Dermis blood vessel endothelial cell (primary cell): Measurements from ENCODE around the gene FBN1. TPM values are rescaled to one million over a fixed set of nuclear protein-coding genes. Genes with fewer than 3 reads are reported as not detected.

ENCODE experiments used
- DNase-seq: peaks from one replicate; pipeline ENCODE4 v3.0.0; 2010
- total RNA-seq: library from RNA; depleted of rRNA; stranded (reverse); fragments of >200 nt; gene quantifications from 2 replicates; pipeline ENCODE4 v1.2.3, GENCODE V29; 2014

FBN1 gene
- total RNA-seq, 1 donor from 2014 or later, result 122 TPM

GRCh38 chr15:48650931-48651330, 5.4 kb upstream of the FBN1 start:
- no peak for DNase-seq

GRCh38 chr15:48647962-48648361, 2.5 kb upstream of the FBN1 start:
- DNase-seq, result peak; percentile 37

GRCh38 chr15:48646331-48646730, 822 bp upstream of the FBN1 start:
- DNase-seq, result no peak

DNA sequence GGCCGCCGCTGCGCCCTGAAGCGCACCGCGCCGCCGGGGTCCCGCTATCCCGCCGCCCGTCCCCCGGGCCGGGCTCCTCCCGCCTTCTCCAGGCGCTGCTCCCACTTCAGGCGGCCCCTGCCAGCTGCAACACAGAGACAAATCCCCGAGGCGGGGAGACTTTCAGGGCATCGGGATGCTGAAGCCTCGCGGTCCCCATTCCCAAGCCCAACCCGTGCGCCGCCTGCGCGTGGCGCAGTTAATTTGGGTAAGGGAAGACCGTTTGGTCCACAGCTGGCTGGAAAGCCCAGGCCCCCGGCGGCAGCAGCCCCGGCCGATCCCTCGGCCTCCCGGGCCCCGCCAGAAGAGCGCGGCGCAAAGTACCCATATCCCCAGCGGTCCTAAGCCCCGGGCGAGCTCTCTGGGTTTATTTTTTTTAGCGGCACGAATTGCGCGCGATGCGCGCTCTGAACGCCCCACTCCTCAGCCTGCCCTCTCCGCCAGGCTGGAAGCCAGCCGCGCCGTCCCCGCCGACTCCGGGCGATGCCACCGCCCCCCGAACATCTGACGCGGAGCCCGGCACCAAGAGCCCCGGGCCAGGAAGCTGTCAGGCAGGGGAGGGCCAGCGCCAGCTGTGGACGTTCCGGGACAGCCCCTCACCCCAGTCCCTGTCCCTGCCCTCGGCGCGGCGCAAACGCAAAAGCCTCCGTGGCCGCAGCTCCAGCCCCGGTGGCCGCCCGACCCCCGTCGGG, 517 bp downstream of the FBN1 start:
- DNase-seq, result peak; percentile 70

- DNase-seq, result peak; percentile 52
Observed at GRCh38 chr15:48644467-48644826, 1.1 kb downstream of the FBN1 start.

DNA sequence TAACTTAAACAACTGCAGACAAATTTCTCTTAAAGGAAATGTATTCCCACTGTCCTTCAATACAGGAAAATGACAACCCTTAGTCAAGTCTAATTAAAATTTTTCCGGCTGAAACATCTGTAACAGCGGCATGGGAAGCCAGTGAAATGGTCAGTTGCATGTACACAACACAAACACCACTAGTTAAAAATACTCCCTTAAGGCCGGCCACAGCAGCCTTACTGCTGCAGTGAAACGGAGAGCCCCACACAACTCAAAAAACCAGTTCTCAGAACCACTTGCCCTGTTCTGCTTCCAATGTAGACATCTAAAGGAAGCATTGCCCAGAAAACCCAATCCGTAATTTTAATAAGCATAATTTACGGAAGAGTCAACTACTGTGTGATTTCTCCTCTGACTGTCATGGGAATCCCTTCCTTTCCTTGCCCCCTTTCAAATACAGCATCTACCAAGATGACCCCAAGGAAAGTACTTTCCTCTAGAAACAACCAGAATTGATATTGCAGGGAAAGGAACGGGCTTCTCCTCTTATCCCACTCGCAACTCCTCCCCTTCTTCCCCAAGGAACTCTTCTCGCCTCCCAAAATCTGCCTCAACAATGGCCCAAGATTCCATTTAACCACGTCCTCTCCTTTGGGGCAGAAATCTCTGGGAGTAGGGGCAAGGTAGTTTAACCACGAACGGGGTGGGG, 1.6 kb downstream of the FBN1 start:
- peak; percentile 39 for DNase-seq

DNA sequence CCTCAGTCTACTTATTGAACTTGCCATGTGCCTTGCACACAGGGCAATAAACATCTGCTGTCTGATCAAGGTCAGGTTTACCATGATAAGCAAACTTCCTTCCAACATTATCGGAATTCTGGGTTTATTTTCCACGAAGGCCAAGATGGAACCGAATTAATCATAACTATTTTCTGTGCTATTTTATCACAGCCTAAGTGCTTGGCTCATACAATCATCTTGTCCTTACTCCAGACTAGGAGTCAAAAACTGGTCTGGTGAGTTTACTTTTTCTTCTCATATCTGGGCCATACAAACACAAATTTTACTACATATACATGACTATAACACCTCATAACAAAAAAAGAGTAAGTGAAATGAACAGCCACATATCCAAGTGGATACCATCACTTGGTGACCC, 2.3 kb downstream of the FBN1 start:
- DNase-seq, result peak; percentile 32

GRCh38 chr15:48642795-48643194, 2.7 kb downstream of the FBN1 start:
- peak; percentile 28 for DNase-seq

- peak; percentile 73 for DNase-seq
Observed at GRCh38 chr15:48641416-48641815, 4.1 kb downstream of the FBN1 start.

DNA sequence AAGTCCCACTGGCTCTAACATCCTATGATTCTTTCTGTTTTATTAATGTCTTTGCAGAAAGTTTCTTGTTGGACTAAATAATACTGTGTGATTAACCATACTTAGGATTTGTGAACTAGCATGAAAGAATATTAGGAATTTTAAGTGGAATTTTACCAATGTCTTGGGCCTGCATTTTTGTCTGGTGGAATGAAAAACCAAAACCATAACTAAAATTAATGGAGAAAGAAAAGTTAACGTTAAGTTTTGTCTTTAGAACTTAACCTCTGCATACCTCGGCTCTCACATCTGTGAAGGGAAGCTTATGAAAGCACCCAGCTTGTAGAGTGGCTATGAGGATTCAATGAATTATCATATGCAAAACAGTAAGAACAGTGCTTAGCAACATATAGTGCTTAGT, 6.5 kb downstream of the FBN1 start:
- DNase-seq, result no peak

- DNase-seq, result no peak
Observed at GRCh38 chr15:48637639-48638038, 7.9 kb downstream of the FBN1 start.

DNA sequence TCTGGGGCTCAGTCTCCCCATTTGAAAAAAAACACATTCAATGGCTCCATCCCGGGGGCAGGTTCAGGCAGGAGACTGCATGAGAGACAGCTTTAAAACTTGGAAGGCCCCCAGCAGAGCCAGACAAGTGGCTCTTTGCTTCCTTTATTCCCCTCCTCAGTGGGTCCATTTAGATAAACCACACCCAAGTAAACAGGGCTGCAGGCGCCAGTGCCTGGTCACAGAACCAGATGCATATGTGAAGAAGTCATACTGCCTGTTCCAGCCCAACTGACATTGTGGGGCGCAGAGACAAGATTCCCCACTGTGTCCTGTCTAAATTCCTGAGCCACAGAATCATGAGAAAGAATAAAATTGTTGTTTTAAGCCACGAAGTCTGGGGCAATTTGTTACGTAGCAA, 9.0 kb downstream of the FBN1 start:
- no peak for DNase-seq

DNA sequence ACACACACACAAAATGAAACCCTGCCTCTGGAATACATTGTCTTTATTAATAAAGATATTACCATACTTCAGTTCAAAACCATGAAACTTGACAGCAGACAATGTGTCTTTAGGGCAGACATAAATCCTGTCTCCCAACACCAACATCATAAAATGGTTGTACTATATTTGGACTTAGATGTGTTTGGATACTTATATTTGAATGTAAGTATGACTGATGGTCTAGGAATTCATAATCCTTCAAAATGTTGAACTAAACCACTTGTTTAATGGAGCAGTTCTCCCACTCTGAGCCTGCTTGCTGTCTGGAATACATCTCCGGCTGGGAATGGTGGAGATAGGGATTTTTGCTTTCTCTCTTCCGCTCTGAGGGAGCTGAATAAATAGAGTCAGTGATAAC, 10.6 kb downstream of the FBN1 start:
- no peak for DNase-seq

DNA sequence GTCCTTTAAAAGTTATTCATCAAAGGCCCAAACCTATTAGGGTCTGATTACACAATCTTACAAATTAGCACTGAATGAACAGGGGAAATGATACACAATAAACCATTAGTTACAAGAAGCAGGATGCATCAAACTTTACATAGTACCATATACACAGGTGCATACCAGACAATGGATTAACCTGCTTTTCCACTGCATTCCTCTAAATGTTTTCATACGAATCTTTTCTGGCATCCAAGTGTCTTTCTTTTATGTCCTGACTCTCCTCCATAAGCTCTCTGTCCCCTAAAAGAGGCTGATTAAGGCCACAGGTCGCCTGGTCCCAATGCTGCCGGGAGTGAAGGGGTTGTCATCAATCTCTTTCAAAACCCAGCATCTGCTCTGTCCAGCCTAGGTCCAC, 11.4 kb downstream of the FBN1 start:
- DNase-seq, result no peak

DNA sequence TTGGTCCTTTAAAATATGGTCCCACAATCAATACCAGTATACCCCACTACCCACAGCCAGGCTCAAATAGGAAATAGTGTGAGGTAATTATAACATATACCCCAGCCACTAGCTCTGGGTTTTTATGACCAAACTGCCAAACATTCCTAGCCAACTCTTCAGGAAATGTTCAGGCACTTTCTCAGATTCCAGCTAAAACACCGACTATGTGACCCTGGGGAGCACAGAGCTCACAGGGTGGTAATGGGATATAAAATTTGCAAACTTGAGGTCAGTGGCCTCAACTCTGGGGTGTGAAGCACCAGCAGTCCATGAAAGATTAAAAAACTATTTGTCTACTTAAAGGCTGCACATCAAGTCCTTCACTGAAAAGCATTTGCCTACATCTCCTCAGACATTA, 12.9 kb downstream of the FBN1 start:
- DNase-seq, result peak; percentile 35

GRCh38 chr15:48631176-48631770, 14.2 kb downstream of the FBN1 start:
- peak; percentile 40 for DNase-seq

DNA sequence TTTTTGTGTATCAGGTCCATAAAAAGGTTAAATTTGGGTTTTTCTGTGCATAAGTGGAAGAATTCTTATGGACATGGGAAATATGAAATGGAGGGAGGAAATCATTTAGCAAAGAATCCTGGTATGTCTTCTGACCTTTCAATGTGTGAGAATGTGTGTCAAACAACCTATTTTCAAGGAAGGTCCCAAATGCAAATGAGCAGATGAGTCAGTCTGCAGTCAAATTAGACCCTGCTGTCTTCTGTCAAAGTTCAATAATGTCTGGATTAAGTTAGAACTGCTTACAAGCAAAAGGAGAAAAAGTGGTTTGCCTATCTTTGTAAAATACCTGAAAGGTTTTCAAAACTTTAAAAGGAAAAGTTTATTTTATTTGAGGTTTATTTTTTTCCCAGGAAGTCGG, 15.3 kb downstream of the FBN1 start:
- DNase-seq, result no peak

DNA sequence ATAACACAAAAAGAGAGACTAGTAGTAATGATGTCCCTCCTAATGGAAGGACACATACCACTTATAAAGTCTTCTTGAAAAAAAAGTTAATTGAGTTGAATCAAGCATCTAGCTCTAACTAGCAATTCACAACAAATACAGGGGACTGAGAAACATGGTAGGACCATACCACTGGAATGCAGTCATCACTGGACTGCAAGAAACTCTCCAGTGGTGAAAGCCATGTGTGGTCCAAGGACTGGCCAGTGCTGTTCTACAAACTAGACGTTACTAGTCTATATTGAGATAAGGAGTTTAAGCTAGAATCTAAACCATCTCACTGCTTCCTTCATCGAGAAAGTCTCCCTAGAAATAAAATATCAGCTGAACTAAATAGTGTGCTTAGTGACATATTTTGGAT, 16.7 kb downstream of the FBN1 start:
- no peak for DNase-seq

GRCh38 chr15:48627260-48627940, 18.1 kb downstream of the FBN1 start:
- peak; percentile 19 for DNase-seq

GRCh38 chr15:48625126-48625525, 20.4 kb downstream of the FBN1 start:
- no peak for DNase-seq

GRCh38 chr15:48624700-48625099, 20.8 kb downstream of the FBN1 start:
- no peak for DNase-seq

DNA sequence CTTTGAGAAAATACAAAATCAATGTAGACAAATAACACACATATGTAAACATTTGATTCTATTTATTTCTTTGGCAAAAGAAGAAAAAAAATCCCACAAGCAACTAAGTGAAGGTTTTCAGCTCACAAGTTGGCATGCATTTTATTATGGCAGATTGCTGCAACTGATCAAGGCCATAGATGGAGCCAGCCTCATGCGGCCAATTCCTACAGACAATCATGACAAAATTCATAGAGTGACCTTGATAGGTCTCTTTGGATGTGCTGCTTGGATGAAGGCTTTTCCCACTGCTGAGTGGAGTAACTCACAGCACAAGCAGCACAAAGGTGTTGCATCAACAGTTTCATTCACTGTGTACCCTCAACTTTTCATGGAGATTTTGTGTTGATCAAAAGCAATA, 22.1 kb downstream of the FBN1 start:
- DNase-seq, result no peak

- DNase-seq, result no peak
Observed at GRCh38 chr15:48622237-48622636, 23.3 kb downstream of the FBN1 start.

GRCh38 chr15:48619446-48619845, 26.1 kb downstream of the FBN1 start:
- peak; percentile 44 for DNase-seq
